ENCODE measurements around the gene CBL. TPM values are rescaled to one million over a fixed set of nuclear protein-coding genes. Genes with fewer than 3 reads are reported as not detected.
"Not testable (repeated sequence)": the region's sequence is repeated elsewhere in the genome, so short reads cannot be mapped to it uniquely, and the experiment has no call there.

The CBL gene
- total RNA-seq, 1 donor from 2014 or later = 39.0 TPM

GRCh38 chr11:119218141-119218878, 12.2 kb downstream of the CBL start:
- Histone ChIP-seq H3K9me3 (no peaks in the 10 kb centered on the region), H3K27me3 (ENCODE audit: low read depth) (no peaks in the 10 kb centered on the region), H3K27ac (no peak overlapping the region), H3K4me1 (peaks cover 13% of the 10 kb centered on the region), H3K4me3 (no peak overlapping the region), H3K36me3 (no peaks in the 10 kb centered on the region)
- ATAC-seq = no peak
- TF ChIP-seq, protein P1, sequence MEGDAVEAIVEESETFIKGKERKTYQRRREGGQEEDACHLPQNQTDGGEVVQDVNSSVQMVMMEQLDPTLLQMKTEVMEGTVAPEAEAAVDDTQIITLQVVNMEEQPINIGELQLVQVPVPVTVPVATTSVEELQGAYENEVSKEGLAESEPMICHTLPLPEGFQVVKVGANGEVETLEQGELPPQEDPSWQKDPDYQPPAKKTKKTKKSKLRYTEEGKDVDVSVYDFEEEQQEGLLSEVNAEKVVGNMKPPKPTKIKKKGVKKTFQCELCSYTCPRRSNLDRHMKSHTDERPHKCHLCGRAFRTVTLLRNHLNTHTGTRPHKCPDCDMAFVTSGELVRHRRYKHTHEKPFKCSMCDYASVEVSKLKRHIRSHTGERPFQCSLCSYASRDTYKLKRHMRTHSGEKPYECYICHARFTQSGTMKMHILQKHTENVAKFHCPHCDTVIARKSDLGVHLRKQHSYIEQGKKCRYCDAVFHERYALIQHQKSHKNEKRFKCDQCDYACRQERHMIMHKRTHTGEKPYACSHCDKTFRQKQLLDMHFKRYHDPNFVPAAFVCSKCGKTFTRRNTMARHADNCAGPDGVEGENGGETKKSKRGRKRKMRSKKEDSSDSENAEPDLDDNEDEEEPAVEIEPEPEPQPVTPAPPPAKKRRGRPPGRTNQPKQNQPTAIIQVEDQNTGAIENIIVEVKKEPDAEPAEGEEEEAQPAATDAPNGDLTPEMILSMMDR (IDR thresholded peaks at IDR 0.05) = no peak
- intact Hi-C loops (cut with DNase I) = no loop called here
- no peak for DNase-seq

DNA sequence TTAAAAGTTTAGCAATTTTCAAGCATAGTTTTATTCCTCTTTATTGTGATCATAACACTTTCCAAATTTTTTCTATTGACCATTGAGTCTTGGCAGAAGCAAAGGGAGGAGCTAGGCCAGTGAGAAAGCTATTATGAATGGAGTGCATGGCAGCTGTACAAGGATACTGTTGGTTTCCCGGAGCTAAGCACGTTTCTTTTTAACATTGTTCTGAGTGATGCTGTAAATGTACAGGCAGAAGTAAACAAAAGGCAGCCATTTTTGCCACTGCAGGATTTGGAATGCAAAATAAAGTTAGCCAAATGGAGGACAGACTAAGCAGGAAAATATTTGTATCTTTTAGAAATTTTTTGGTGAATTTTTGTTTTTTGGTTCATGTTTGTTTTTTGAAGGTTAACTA, 16.2 kb downstream of the CBL start:
- no peak for DNase-seq
- Histone ChIP-seq H3K27ac (no peak overlapping the region), H3K4me3 (no peak overlapping the region), H3K9me3 (no peaks in the 10 kb centered on the region), H3K36me3 (no peaks in the 10 kb centered on the region), H3K27me3 (ENCODE audit: low read depth) (no peaks in the 10 kb centered on the region), H3K4me1 (peaks cover 13% of the 10 kb centered on the region)
- intact Hi-C loops (cut with DNase I) = no loop called here
- TF ChIP-seq, protein P1 (IDR thresholded peaks at IDR 0.05) = no peak
- no peak for ATAC-seq

GRCh38 chr11:119222891-119223290, 16.8 kb downstream of the CBL start:
- TF ChIP-seq, protein P1 (IDR thresholded peaks at IDR 0.05) = no peak
- no peak for ATAC-seq
- Histone ChIP-seq H3K9me3 (no peaks in the 10 kb centered on the region), H3K27ac (no peak overlapping the region), H3K36me3 (no peaks in the 10 kb centered on the region), H3K27me3 (ENCODE audit: low read depth) (no peaks in the 10 kb centered on the region), H3K4me3 (no peak overlapping the region), H3K4me1 (peaks cover 13% of the 10 kb centered on the region)
- no peak for DNase-seq
- intact Hi-C loops (cut with DNase I) = no loop called here

GRCh38 chr11:119223856-119224255, 17.7 kb downstream of the CBL start:
- intact Hi-C loops (cut with DNase I) = no loop called here
- Histone ChIP-seq H3K4me3 (no peak overlapping the region), H3K4me1 (peaks cover 14% of the 10 kb centered on the region), H3K36me3 (no peaks in the 10 kb centered on the region), H3K27me3 (ENCODE audit: low read depth) (no peaks in the 10 kb centered on the region), H3K9me3 (no peaks in the 10 kb centered on the region), H3K27ac (no peak overlapping the region)
- DNase-seq (no peak), ATAC-seq (no peak)
- TF ChIP-seq, protein P1 (IDR thresholded peaks at IDR 0.05) = no peak

GRCh38 chr11:119228535-119229287, 22.6 kb downstream of the CBL start:
- intact Hi-C loops (cut with DNase I); H3K27ac ChIP-seq; H3K27me3 ChIP-seq (ENCODE audit: low read depth); DNase-seq; H3K9me3 ChIP-seq; H3K4me3 ChIP-seq; H3K4me1 ChIP-seq; ATAC-seq: not testable (repeated sequence)
- peaks cover 13% of the 10 kb centered on the region for H3K36me3 ChIP-seq

- Histone ChIP-seq H3K4me3 (no peak overlapping the region), H3K27ac (no peak overlapping the region), H3K4me1 (peaks cover 10% of the 10 kb centered on the region), H3K9me3 (no peaks in the 10 kb centered on the region), H3K36me3 (peaks cover 19% of the 10 kb centered on the region), H3K27me3 (ENCODE audit: low read depth) (no peaks in the 10 kb centered on the region)
- ATAC-seq (no peak), DNase-seq (no peak)
- TF ChIP-seq, protein P1 (IDR thresholded peaks at IDR 0.05) = no peak
- intact Hi-C loops (cut with DNase I) = no loop called here
Measured at GRCh38 chr11:119229288-119229672, 23.1 kb downstream of the CBL start.
